GM21619 (cell line): ENCODE data around the gene LPO.

Experiments used
- ATAC-seq: cut with Tn5 transposase; IDR thresholded peaks from one replicate; pipeline ENCODE4 v1.9.1; 2021; ENCODE audit not compliant: unreplicated experiment

The LPO gene

DNA sequence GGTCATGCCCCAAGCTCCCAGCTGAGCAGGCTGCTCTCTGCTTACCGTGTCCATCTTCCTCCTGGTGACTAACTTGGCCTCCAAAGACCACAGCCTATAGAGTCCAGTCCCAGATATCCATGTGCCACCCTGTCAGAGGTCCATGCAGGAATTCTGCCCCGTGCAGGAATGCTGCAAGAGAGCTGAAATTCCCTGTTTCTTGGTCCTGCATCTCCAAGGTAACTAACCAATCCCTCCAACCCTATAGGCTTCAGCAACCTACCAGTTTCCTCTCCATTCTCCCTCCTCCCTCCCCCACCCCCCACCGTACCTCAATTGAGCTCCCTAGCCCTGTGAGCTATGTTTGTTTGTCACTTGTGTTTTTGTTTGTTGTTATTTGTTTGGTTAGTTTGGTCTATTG, 9.7 kb upstream of the LPO start:
- no peak for ATAC-seq

DNA sequence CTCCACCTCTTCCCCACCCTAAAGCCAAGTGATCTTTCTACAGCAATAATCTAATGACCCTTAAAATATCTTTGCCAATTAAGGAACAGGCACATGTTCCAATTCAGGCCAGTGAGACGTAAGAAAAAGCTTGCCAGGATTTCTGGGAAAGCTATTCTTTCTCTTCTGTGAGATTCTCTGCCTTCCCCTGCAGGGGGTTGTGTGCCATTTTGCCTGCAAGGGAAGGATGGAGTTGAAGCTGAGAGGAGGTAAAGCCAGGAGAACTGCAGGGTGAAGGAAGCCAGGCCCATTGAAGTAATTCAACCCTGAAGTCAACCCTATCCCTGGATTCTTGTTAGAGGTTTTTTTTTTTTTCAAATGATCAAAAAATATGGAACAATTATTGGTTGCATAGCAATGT, 9.0 kb upstream of the LPO start:
- ATAC-seq = no peak

DNA sequence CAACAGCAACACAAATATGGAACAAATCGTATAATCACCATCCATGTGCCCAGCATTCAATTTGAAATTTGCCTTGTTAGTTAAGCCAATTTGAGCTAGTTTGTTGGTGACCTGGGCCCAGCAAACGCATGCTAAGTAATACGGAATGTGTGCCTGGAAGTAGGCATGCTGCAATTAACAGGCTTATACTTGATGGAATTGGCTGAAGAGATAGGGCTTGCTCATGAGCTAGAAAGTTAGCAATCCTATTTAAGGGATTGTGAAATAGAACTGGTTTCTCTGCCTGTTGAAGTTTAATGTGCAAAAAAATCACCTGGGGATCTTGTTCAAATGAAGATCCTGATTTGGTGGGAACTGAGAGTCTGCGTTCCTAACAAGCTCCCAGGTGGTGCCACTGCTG, 8.5 kb upstream of the LPO start:
- ATAC-seq = no peak

DNA sequence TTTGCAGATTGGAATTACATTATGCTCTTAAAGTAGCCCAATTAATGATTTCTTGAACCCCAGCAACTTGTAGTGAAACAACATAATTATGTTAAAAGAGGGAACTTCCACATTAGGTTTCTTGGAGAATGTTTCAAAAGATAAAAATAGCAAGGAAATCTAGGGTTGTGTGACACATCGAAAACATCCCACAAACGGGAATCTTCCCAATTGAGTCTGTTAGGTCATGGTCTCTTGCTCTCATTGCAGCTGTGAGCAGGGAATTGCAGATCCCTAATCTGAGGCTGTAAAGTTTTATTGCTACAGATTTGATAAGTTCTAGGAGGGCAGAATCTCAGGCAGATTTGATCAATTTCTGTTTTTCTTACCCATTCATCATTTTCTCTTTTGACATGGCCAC, 6.7 kb upstream of the LPO start:
- ATAC-seq = no peak

DNA sequence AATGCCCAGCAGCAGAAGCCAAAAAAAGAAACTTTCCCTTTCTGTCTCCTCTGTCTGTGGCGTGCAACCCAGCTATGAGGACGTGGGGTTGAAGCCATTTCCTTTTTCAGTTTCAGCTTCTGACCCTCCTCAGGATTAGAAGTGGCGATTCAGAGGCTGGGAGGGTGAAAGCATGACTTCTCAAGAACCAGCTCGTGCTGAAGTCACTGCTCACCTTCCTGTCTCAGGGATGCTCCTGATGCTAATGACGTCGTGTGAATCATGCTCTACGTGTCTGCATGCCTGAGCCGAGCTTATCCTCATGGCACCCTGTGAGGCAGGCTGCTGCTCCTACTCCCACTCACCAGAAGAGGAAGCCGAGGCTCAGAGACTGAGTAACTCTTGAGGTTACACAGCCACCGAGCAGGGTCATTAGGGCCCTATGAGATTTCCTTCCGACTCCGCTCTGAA, 5.7 kb upstream of the LPO start:
- ATAC-seq = peak; percentile 75

DNA sequence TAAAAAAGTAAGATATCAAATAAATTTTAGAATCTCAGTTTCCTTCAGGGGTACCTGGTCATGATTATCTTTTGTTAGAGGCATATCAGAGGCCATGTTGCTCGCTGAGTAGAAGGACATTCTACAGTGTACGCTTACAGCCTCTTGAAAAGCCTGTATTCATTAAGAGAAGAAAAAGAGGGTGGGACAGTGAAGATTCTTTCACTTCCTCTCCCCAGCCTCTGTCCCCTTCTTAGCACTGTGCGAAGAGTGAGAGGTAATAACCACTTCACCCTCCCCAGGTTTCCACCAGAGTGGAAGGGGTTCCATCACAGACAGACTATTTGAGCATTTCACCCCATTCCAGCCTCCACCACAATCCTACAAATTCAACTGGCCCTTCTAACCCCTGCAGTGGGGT, 4.8 kb upstream of the LPO start:
- ATAC-seq = peak; percentile 72

DNA sequence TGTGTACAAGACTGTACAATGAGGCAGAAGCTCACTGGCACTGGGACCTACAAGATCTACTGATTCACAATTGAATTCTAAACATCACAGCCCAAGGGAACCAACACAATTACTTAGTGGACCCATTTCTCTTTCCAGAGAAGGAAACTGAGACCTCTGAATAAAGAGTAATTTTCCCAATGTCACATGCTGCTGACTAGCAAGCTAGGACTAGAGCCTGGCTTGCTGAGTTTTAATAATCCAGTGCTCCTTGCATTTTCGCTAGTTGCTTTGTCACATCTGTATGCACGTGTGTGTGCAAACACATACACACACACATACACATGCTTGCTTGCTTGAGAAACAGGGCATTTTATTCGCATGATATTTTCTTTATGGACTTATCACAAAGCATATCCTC, 3.9 kb upstream of the LPO start:
- ATAC-seq = no peak

DNA sequence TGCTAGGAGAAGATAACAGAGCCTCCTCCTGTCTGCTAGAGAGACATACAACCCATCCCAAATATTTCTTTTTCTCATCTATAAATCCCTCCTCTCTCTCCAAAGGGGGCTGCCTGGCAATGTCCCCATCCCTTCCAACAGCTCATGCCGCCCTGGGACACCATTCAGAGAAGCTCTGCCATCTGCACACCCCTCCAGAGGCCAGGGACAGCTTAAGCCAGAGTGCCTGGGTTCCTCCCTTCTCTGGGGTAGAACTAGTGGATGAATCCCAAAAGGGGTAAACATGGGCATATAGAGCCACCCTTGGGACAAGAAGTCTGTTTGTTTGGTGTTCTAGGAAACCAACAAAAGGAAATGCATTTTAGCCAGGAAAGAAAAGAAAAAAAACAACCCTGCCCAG, 2.6 kb upstream of the LPO start:
- no peak for ATAC-seq

DNA sequence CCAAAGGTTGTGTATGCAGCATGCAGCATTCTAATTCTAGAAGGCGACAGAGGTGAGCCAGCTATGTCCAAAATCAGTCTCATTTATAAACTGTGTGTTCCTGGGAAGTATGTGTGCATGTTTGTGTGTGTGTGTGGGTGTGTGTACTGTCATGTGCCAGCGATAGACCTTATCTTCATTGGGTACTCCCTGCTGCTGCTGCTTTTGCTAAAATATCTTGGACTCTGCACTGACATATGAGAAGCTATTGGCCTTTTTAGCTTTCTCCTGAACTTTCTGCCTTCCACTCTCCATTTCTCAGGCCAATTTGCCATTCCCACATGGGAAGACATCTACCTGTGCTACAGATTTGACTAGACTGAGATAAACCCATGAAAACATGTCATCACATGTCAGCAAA, 2.0 kb upstream of the LPO start:
- no peak for ATAC-seq

DNA sequence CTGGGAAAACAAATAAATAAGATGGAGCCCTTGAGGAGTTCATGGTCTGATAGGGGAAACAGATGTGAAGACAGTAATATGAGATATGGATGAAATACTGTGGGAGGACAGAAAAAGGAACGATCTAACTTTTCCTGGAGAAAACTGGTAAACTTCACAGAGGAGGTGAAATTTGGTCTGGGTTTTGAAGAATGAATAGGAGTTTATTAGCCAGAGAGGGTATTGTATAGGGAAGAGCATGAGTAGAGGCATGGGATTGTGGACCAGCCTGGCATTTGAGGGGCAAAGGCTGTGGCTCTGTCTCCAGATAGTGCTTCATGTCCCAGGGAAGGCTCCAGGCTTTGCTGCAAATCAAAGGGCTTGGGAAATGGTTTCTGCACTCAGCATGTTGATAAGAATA, 1.6 kb downstream of the LPO start:
- ATAC-seq = no peak

DNA sequence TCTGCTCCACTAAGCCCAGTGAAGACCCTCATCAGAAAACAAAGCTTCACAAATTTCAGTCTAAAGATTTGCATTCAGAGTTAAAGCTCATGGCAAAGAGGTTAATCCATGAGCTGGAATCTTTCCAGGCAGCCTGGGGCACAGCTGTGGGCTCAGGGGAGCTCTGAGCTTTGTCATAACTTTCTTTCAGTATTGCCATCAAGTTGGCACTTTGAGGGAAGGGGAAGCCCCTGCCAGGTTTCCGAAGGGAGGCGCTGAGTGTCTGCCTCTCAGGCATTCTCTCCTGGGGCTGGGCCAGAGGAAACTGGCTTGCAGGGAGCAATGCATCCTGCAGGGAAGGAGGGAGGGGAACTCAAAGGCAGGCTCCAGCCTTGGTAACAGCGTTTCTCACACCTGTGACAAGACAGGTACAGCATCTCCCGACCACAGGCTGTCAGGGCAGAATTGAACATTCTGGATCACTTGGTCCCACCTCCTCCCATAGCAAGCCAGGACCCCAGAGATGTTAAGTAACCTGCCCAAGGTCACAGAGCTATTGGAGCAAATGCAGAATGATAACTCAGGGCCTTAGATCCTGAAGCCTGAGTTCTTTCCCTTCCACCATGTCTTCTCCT, 3.9 kb downstream of the LPO start:
- ATAC-seq = no peak

DNA sequence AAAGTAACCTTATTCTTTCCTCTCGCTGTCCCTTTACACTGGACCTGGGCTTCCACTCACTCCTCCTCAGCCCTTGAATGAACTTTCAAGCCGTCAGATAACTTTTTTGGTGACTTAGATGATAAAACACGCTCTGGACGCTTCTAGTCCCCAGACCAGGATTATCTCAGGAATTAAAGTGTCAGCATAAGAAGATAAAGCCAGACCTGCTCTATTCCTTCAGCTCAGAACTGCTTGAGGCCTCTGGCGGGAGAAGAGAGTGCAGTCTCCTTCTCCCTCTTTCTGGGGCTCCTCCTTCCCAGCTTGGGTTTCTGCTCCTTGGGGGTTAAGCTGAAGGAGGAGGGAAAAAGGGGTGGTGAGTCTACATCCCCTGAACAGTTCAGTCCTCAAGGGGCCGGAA, 6.6 kb downstream of the LPO start:
- no peak for ATAC-seq

DNA sequence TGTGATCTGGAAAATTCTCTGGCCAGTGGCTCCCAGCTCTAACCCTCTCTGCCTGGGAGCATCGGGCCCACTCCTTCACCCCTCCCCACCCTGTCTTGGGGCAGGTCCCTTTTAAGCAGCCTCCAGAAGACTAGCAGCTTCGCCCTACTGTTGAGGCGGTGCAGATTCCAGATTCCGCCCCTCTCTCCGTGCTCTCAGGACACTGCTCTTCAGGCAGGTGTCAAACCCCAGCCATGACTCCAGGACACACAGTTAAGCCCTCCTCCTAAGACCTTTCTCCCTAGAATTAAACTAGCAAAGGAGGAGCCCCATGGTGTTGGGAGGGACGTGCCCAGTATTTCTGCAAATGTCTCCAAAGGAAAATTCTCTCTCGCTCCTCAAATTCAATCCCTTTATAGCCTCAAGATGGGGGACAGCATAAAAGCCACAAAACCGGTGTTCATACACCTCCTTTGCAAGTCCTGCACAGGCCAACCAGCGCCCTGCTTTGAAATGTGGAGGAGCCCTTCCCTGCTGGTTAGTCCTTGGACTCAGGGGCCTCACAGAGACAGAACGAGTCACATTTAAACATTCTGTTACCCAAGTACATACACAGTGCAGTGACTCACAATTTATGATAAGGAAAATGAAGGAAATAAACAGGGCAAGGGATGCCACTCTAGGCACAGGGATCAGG, 7.2 kb downstream of the LPO start:
- ATAC-seq = no peak

DNA sequence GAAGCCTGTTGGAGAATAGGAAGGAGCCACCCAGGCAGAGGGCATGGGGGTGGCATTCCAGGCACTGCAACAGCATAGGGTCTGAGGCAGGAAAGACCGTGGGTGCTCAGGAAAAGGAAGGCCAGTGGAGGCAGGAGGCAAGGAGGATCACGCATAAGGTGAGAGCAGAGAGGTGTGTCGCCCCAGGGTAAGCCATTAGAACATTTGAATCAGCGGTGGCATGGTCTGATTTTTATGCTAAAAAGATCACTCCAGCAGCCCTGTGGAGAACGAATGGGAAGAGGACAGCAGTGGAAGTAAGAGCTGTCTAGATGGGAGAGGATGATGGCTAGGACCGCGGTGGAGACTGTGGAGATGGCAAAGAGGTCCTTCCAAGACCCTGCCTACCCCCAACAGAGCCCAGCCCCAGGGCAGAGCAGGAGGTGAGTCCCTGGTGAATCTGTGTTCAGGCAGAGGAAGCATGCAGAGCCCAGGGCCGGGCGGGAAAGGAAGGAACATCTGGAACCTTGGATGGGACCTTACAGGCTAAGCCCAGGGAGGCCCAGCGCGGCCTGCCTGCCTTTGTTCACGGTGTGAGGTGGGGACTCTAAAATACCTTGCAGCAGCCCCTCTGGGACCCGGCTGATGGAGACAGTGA, 7.8 kb downstream of the LPO start:
- ATAC-seq = no peak

DNA sequence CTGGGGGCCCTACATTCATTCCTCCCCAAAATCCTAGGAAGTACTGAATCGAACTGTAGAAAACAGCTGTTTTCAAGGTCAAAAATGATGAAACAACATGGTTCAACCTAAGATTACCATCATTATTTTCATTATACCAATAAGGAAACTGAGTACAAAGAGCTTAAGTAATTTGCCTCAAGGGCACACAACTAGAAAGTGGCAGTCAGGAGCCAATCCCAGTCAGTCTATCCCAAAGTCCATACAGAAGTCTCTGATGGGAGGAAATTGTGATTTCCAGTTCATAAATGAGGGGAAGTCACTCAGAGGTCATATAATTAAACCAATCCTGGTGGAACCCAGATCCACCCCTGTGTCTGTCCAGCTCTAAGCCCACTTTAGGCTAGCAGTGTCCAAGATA, 8.4 kb downstream of the LPO start:
- no peak for ATAC-seq

DNA sequence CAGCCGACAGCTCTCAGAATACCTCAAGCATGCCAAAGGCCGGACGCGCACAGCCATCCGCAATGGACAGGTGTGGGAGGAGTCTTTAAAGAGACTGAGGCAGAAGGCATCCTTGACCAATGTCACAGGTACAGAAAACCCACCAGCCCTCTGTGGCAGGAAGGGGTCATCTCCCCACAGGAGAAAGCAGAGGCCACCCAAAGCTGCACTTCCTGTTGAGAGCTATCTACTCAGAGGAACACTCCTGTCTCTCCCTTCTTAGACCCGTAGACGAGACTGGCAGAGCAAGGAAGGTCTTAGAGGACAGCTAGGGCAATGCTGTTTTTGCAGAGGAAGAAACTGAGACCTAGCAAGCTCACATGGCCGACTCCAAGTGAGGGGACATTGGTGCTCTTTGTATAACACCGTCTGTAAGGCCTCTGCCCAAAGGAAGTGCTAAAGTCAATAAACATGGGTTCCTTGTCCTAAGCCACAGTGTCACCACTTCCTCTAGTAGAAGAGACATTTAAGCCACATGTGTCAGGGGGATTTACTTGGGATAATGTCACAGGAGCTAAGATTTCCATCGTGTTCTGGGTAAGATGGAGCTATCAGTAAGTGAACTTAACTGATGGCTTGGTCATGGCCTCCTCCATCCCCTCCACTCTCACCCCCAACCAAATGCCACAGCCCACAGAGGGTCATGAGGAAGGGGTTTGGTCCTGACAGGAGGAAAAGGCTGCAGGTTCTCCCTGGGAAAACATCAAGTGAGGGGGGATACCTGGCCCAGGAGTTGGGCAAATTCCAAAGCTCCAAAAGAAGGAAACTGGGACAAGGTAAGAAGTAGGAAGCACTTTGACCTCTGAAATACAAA, 9.4 kb downstream of the LPO start:
- ATAC-seq = no peak

DNA sequence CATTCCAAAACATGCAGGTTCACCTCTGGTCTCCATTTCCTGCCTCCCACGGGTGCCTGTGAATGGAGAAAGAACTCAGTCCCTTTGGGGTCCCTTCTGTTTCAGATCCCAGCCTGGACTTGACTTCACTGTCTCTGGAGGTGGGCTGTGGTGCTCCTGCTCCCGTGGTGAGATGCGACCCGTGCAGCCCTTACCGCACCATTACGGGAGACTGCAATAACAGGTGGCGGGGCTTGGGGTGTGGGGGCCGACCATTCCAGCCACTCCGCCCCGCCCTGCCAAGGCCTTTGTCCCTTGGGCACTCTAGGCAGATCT, 10.5 kb downstream of the LPO start:
- no peak for ATAC-seq

DNA sequence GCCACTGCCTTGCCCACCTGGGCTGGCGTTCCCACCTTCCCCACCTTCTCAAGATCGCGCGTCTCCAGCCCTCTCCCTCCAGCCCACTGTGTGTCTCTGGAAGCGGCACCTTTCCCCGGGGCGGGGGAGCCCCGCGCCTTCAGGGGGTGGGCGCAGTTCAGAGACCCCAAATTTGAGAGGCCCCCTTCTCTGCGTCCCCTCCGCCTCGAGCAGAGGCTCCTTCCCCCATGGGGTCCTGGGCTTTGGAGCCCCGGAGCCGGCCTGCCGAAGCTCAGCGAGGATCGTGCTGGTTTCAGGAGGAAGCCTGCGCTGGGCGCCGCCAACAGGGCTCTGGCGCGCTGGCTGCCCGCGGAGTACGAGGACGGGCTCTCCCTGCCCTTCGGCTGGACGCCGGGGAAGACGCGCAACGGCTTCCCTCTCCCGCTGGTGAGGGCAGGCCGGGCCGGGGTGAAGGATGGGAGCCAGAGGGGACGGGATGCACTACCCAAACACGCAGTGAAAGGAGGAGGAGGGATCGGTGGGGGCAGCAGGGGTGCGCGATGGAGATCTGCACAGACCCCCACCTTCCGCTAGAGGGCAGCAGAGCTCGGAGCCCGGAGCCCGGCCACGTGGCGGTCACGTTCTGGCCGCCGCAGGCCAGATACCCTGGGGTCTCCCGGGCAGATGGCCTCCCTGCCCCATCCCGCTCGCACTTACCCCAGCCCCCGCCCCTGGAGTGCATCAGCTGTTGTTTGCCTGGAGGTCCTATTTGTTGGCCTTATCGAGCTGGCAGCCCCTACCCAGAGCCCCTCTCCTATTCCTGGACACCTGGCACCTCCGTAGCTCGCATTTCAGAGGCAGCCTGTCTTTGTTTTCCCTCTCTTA, 11.1 kb downstream of the LPO start:
- no peak for ATAC-seq

DNA sequence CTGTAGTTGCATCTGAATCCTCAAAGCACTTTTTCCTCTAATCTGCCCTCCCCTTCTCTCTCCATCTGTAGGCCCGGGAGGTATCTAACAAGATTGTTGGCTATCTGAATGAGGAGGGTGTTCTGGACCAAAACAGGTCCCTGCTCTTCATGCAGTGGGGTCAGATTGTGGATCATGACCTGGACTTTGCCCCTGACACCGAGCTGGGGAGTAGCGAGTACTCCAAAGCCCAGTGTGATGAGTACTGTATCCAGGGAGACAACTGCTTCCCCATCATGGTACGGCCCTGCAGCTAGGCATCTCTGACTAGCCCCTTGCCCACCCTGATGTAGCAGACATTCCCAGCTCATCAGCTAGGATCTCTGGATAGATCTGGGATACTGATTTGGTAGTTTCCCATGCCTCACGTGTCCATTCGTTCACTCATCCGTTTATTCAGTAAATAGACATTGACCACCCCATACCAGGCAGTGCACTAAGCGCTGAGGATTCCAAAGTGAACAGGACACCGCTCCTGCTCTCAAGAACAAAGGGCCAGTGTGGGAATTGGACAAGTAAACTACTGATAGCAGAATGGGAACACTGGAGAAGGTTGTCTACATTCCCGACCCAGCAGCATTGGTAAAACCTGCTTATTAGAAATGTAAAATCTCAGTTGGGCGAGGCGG, 12.1 kb downstream of the LPO start:
- ATAC-seq = no peak

DNA sequence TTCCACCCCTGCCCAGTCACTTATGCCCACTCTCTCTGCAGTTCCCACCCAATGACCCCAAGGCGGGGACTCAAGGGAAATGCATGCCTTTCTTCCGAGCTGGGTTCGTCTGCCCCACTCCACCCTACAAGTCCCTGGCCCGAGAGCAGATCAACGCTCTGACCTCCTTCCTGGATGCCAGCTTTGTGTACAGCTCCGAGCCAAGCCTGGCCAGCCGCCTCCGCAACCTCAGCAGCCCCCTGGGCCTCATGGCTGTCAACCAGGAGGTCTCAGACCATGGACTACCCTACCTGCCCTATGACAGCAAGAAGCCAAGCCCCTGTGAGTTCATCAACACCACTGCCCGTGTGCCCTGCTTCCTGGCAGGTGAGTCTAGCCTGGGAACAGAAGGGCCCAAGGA, 13.8 kb downstream of the LPO start:
- no peak for ATAC-seq
